GM12801 (cell line): Measurements from ENCODE around the gene RSPO3.

Experiments
- CTCF ChIP-seq: IDR thresholded peaks from one replicate; pipeline ENCODE4 v1.5.1; 2011; ENCODE audit warnings: control low read depth; ENCODE audit not compliant: insufficient read length; ENCODE audit errors: extremely low read depth

The RSPO3 gene

GRCh38 chr6:127131772-127132376 is 13.4 kb downstream of the RSPO3 start:
- no peak for TF ChIP-seq CTCF

- no peak for TF ChIP-seq CTCF
Observed at GRCh38 chr6:127134136-127134535, 15.7 kb downstream of the RSPO3 start.

GRCh38 chr6:127136786-127137185 is 18.3 kb downstream of the RSPO3 start:
- TF ChIP-seq CTCF: no peak

- no peak for TF ChIP-seq CTCF
Observed at GRCh38 chr6:127146932-127147331, 28.5 kb downstream of the RSPO3 start.

- TF ChIP-seq CTCF: no peak
Observed at GRCh38 chr6:127147534-127147933, 29.1 kb downstream of the RSPO3 start.

GRCh38 chr6:127148511-127148910 is 30.0 kb downstream of the RSPO3 start:
- TF ChIP-seq CTCF: no peak

GRCh38 chr6:127154509-127154908 is 36.0 kb downstream of the RSPO3 start:
- TF ChIP-seq CTCF: no peak
